Measurements from ENCODE around the gene HM13. TPM values are rescaled to one million over a fixed set of nuclear protein-coding genes. Genes with fewer than 3 reads are reported as not detected.
"Not testable (repeated sequence)": the region's sequence is repeated elsewhere in the genome, so short reads cannot be mapped to it uniquely, and the experiment has no call there.

Gene HM13
- total RNA-seq, 2 donors from 2014 or later: 71.6 to 76.7 TPM

DNA sequence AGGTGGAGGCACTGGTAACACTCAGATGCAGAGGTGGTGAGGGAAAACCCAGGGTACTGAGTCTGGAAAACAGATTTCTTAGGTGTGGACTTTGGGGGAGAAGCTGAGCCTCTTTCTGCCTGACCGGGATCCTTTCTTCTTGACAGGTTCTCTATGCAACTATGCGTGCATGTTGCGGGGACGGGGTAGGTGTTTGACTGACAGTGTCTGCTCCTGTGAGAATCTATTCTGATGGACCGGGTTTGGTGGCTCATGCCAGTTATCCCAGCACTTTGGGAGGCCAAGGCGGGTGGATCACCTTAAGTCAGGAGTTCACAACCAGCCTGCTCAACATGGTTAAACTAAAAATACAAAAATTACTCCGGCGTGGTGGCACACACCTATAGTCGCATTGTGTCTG is 63.0 kb downstream of the HM13 start:
- H3K36me3 ChIP-seq: no peaks in the 10 kb centered on the region
- no peaks in the 10 kb centered on the region for H3K9me3 ChIP-seq
- no peak overlapping the region for H3K27ac ChIP-seq
- no peak for TF ChIP-seq CTCF (IDR thresholded peaks at IDR 0.05)
- DNase-seq (ENCODE audit: low spot score): no peak
- no peaks in the 10 kb centered on the region for H3K27me3 ChIP-seq (replicated peaks; ENCODE audit: insufficient read depth)
- H3K4me1 ChIP-seq (ENCODE audit: control insufficient read depth in 1 of 2, low read depth in 2 of 2): peaks cover 10 to 15% of the 10 kb centered on the region in 2 donors
- H3K4me3 ChIP-seq: no peak overlapping the region
- ATAC-seq (ENCODE audit: insufficient number of reproducible peaks, low FRiP score, low read depth): no peak

GRCh38 chr20:31578448-31579138 is 64.4 kb downstream of the HM13 start:
- H3K36me3 ChIP-seq: no peaks in the 10 kb centered on the region
- H3K4me3 ChIP-seq: no peak overlapping the region
- H3K9me3 ChIP-seq: no peaks in the 10 kb centered on the region
- ATAC-seq (ENCODE audit: insufficient number of reproducible peaks, low FRiP score, low read depth) (no peak), DNase-seq (ENCODE audit: low spot score) (no peak)
- peaks cover 5 to 6% of the 10 kb centered on the region in 2 donors for H3K4me1 ChIP-seq (ENCODE audit: control insufficient read depth in 1 of 2, low read depth in 2 of 2)
- no peaks in the 10 kb centered on the region for H3K27me3 ChIP-seq (replicated peaks; ENCODE audit: insufficient read depth)
- no peak for TF ChIP-seq CTCF (IDR thresholded peaks at IDR 0.05)
- no peak overlapping the region for H3K27ac ChIP-seq

- TF ChIP-seq CTCF (IDR thresholded peaks at IDR 0.05): no peak
- no peak overlapping the region for H3K27ac ChIP-seq
- DNase-seq (ENCODE audit: low spot score) (no peak), ATAC-seq (ENCODE audit: insufficient number of reproducible peaks, low FRiP score, low read depth) (no peak)
- H3K9me3 ChIP-seq: no peaks in the 10 kb centered on the region
- H3K27me3 ChIP-seq (replicated peaks; ENCODE audit: insufficient read depth): no peaks in the 10 kb centered on the region
- no peaks in the 10 kb centered on the region for H3K4me1 ChIP-seq (ENCODE audit: control insufficient read depth in 1 of 2, low read depth in 2 of 2)
- H3K36me3 ChIP-seq: no peaks in the 10 kb centered on the region
- H3K4me3 ChIP-seq: no peak overlapping the region
Measured at GRCh38 chr20:31579245-31579644, 65.0 kb downstream of the HM13 start.

DNA sequence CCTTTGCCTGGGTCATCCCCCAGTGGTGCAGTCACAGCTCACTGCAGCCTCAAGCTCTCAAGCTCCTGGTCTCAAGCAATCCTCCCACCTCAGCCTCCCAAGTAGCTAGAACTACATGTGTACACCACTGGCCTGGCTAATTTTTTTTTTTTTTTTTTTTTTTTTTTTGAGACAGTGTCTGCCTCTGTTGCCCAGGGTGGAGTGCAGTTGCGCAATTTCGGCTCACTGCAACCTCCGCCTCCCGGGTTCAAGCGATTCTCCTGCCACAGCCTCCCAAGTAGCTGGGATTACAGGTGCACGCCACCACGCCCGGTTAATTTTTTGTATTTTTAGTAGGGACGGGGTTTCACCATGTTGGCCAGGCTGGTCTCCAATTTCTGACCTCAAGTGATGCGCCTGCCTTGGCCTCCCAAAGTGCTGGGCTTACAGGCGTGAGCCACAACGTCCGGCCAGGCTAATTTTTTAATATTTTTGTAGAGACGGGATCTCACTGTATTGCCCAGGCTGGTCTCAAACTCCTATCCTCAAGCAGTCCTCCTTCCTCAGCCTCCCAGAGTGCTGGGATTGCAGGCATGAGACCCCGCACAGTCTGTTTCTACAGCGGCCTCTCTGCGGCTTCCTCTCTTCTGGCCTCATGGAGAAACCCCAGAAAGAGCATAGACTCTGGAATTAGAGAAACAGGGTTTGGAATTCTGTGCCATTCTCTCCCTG is 65.9 kb downstream of the HM13 start:
- not testable (repeated sequence) for H3K4me3 ChIP-seq; H3K4me1 ChIP-seq (ENCODE audit: control insufficient read depth in 1 of 2, low read depth in 2 of 2); H3K27ac ChIP-seq; ATAC-seq (ENCODE audit: insufficient number of reproducible peaks, low FRiP score, low read depth); H3K9me3 ChIP-seq; DNase-seq (ENCODE audit: low spot score); H3K27me3 ChIP-seq (replicated peaks; ENCODE audit: insufficient read depth); H3K36me3 ChIP-seq

- Histone ChIP-seq H3K9me3 (no peaks in the 10 kb centered on the region), H3K27me3 (replicated peaks; ENCODE audit: insufficient read depth) (no peaks in the 10 kb centered on the region), H3K27ac (no peak overlapping the region), H3K4me3 (no peak overlapping the region), H3K36me3 (no peaks in the 10 kb centered on the region), H3K4me1 (ENCODE audit: control insufficient read depth in 1 of 2, low read depth in 2 of 2) (no peaks in the 10 kb centered on the region)
- ATAC-seq (ENCODE audit: insufficient number of reproducible peaks, low FRiP score, low read depth): no peak
- no peak for DNase-seq (ENCODE audit: low spot score)
- no peak for TF ChIP-seq CTCF (IDR thresholded peaks at IDR 0.05)
Measured at GRCh38 chr20:31580706-31581105, 66.5 kb downstream of the HM13 start.

Data from thoracic aorta (tissue), 2 donors.